Keratinocyte (primary cell): Measurements from ENCODE around the gene SSNA1. TPM values are rescaled to one million over a fixed set of nuclear protein-coding genes. Genes with fewer than 3 reads are reported as not detected.

Source experiments
- DNase-seq: peaks from one replicate; pipeline ENCODE4 v3.0.0-alpha.2; 2011; ENCODE audit warnings: low read depth, missing footprints, low spot score
- FAIRE-seq: peaks from 2 replicates; lab custom pipeline; 2011; peaks lifted over from hg19 to GRCh38; lab: Jason Lieb, UNC
- H2AFZ ChIP-seq: 2 replicates; pipeline ENCODE4 v1.6.0; 2012; ENCODE audit warnings: low read length, control low read depth, inconsistent platforms; ENCODE audit not compliant: control insufficient read depth
- H3K27ac ChIP-seq: 2 replicates; pipeline ENCODE4 v1.5.1; 2011; ENCODE audit warnings: low read length; ENCODE audit not compliant: control insufficient read depth, insufficient read depth
- H3K27me3 ChIP-seq: 3 replicates; pipeline ENCODE4 v1.6.0; 2011; ENCODE audit warnings: low read length; ENCODE audit not compliant: control insufficient read depth, insufficient read depth; ENCODE audit errors: extremely low read depth
- H3K36me3 ChIP-seq, 2 experiments: 2 replicates in 1 of 2; 3 replicates in 1 of 2; pipeline ENCODE4 v1.5.1; 2011; ENCODE audit warnings: low read length in 2 of 2, mild to moderate bottlenecking in 1 of 2; ENCODE audit not compliant: control insufficient read depth in 2 of 2, insufficient read depth in 2 of 2; ENCODE audit errors: extremely low read depth in 1 of 2
- H3K4me1 ChIP-seq: 3 replicates; pipeline ENCODE4 v1.5.1; 2011; ENCODE audit warnings: low read length; ENCODE audit not compliant: control insufficient read depth, insufficient read depth; ENCODE audit errors: extremely low read depth
- H3K4me2 ChIP-seq: 3 replicates; pipeline ENCODE4 v1.6.0; 2011; ENCODE audit warnings: low read depth, low read length; ENCODE audit not compliant: control insufficient read depth, insufficient read depth; ENCODE audit errors: extremely low read depth
- H3K4me3 ChIP-seq, 3 experiments: fragments of 200-600 bp in 1 of 3; sonication (generic) in 1 of 3; 2 replicates in 2 of 3; 3 replicates in 1 of 3; pipeline ENCODE4 v1.5.1; 2011 to 2016; ENCODE audit warnings: low read length in 3 of 3, mild to moderate bottlenecking in 3 of 3, control low read depth in 2 of 3, inconsistent platforms in 1 of 3, low read depth in 1 of 3, mixed read lengths in 1 of 3, mixed run types in 1 of 3, moderate library complexity in 1 of 3; ENCODE audit not compliant: control insufficient read depth in 2 of 3, insufficient read depth in 2 of 3; ENCODE audit errors: extremely low read depth in 1 of 3
- H3K79me2 ChIP-seq: 2 replicates; pipeline ENCODE4 v1.6.0; 2012; ENCODE audit warnings: low read length; ENCODE audit not compliant: control insufficient read depth, insufficient read depth
- H3K9ac ChIP-seq: 3 replicates; pipeline ENCODE4 v1.6.0; 2011; ENCODE audit warnings: low read length; ENCODE audit not compliant: control insufficient read depth, insufficient read depth; ENCODE audit errors: extremely low read depth
- H3K9me1 ChIP-seq: 3 replicates; pipeline ENCODE4 v1.6.0; 2011; ENCODE audit warnings: low read length; ENCODE audit not compliant: control insufficient read depth, insufficient read depth; ENCODE audit errors: extremely low read depth
- H3K9me3 ChIP-seq: 2 replicates; pipeline ENCODE4 v1.5.1; 2012; ENCODE audit warnings: low read depth, low read length; ENCODE audit not compliant: control insufficient read depth
- H4K20me1 ChIP-seq: 3 replicates; pipeline ENCODE4 v1.6.0; 2011; ENCODE audit warnings: low read length; ENCODE audit not compliant: control insufficient read depth, insufficient read depth; ENCODE audit errors: extremely low read depth
- EZH2 ChIP-seq: IDR thresholded peaks from one replicate; pipeline ENCODE4 v1.6.1; 2012; ENCODE audit warnings: inconsistent platforms, mild to moderate bottlenecking, low read length, moderate library complexity
- dilution Hi-C: fragments of 300-500 bp; cut with MboI; formaldehyde crosslinking; loops from one replicate; pipeline ENCODE4 v1.7.0; 2020; ENCODE audit warnings: low sequenced_read_pairs; ENCODE audit not compliant: extremely low pct_ligation_motif_present
- polyA plus RNA-seq, 5 experiments: library from polyadenylated mRNA; depleted of rRNA in 3 of 5; stranded (reverse) in 3 of 5; stranded (forward) in 1 of 5; unstranded in 1 of 5; fragments of >200 nt; gene quantifications; 1 replicate in 1 of 5; 2 replicates in 3 of 5; 3 replicates in 1 of 5; pipeline versions ENCODE4 v1.2.1 to v1.2.3, GENCODE V29; 2011 to 2012; ENCODE audit warnings: missing spikeins in 2 of 5, low read depth in 1 of 5, low replicate concordance in 1 of 5
- TF ChIP-seq, protein P1 (sequence below), 3 experiments: IDR thresholded peaks in 1 of 3; conservative IDR thresholded peaks in 1 of 3; optimal IDR thresholded peaks in 1 of 3; 2 replicates in 2 of 3; 3 replicates in 1 of 3; pipeline versions ENCODE3 to v1.5.1; 2011; ENCODE audit warnings: low read length in 3 of 3, mild to moderate bottlenecking in 3 of 3, moderate library complexity in 2 of 3, control low read depth in 1 of 3, inconsistent platforms in 1 of 3; ENCODE audit not compliant: insufficient read depth in 2 of 3; ENCODE audit errors: extremely low read depth in 1 of 3

The SSNA1 gene
- polyA plus RNA-seq, 1 donor (not counting 4 experiments of a cell fraction or from before 2014, with no cell fraction given) = 45.3 TPM

DNA sequence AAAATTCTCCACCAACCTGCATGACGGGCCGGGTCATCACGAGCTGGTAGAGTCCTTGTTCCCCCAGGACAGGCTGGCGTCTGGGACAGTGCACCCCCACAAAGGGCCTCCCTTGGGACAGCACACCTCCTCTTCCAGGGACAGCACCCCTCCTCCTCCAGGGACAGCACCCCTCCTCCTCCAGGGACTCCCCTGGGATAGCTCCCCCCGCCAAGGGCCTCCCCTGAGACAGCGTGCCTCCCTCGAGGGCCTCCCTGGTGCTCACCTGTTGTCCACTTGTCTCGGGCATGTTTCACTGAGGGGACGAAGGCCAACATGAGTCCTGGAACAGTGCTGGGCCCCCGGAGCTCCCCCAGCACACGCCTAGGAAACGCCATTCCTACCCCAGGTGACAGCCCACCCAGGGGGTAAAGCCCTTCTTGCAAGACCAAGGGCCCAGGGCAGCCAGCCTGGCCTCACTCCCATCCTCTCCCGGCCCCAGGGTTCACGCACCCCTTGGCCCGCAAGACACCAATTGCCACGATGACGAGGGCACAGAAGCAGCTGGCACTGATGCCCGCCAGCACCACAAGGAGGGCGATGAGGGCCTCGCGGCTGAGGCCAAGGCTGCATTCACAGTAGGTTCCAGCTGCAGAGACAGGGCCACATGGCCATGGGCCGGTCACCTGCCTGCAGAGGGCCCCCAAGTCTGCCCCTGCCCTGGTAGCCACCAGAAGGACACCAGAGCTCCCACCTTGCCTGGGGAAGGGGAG is 17.2 kb upstream of the SSNA1 start:
- no peak overlapping the region for H3K4me2 ChIP-seq
- no peaks in the 10 kb centered on the region for H3K4me1 ChIP-seq
- dilution Hi-C loops = no loop called here
- no peak for TF ChIP-seq EZH2
- TF ChIP-seq, protein P1, sequence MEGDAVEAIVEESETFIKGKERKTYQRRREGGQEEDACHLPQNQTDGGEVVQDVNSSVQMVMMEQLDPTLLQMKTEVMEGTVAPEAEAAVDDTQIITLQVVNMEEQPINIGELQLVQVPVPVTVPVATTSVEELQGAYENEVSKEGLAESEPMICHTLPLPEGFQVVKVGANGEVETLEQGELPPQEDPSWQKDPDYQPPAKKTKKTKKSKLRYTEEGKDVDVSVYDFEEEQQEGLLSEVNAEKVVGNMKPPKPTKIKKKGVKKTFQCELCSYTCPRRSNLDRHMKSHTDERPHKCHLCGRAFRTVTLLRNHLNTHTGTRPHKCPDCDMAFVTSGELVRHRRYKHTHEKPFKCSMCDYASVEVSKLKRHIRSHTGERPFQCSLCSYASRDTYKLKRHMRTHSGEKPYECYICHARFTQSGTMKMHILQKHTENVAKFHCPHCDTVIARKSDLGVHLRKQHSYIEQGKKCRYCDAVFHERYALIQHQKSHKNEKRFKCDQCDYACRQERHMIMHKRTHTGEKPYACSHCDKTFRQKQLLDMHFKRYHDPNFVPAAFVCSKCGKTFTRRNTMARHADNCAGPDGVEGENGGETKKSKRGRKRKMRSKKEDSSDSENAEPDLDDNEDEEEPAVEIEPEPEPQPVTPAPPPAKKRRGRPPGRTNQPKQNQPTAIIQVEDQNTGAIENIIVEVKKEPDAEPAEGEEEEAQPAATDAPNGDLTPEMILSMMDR (optimal IDR thresholded peaks at IDR 0.05 in 1 of 3, IDR thresholded peaks at IDR 0.05 in 1 of 3, conservative IDR thresholded peaks at IDR 0.05 in 1 of 3; ENCODE audit: extremely low read depth in 1 of 3, insufficient read depth in 2 of 3, low read length in 3 of 3) = no peak
- H3K27ac ChIP-seq = no peak overlapping the region
- H3K36me3 ChIP-seq = no peaks in the 10 kb centered on the region
- H3K9me3 ChIP-seq = no peaks in the 10 kb centered on the region
- no peak overlapping the region for H2AFZ ChIP-seq
- no peak overlapping the region for H3K9ac ChIP-seq
- H3K79me2 ChIP-seq = no peaks in the 10 kb centered on the region
- H3K9me1 ChIP-seq = no peaks in the 10 kb centered on the region
- DNase-seq (no peak), FAIRE-seq (no peak)
- H3K4me3 ChIP-seq = no peak overlapping the region
- H3K27me3 ChIP-seq = peaks cover 89% of the 10 kb centered on the region
- H4K20me1 ChIP-seq = peaks cover 9% of the 10 kb centered on the region

DNA sequence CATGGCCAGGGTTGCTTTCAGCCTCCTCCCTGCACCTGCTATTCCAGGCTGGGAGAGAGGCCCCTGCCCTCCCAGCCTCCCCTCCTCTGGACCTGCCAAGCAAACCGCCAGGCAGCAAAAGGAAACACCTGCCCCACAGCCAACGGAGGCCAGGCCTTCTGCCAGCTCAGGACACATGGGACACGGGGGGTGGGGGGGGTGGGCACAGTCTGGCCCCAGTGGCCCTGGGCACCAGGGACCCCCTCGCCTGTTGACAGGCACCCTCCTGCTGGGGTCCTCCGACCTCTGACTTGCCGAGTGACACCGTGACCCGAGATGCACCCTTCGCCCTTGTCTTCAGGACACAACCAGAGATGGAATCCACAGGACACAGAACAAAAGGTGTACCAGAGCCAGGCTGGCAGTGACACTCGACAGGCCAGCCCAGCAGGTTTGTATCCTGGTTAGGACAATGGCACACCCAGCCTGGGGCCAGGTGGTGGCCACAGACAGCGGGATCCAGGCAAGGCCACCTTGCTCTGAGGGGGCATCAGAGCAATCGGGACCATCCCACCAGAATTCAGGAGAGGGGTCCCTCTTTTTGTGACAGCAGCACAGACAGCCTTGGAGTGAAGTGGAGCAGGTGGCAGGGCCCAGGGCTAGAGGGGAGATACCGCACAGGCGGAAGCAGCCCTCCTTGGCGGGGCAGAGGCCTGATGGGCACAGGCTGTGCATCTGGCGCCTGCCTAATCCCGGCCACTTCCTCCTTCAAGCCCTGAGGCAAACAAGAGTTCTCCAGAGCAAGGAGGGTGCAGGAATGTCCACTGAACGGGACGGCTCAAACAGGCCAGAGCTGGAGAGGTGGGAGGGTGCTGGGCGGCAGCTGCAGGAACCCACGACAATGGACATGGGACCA is 15.3 kb upstream of the SSNA1 start:
- Histone ChIP-seq H3K9me1 (no peaks in the 10 kb centered on the region), H3K4me3 (no peak overlapping the region), H3K36me3 (no peaks in the 10 kb centered on the region), H2AFZ (no peak overlapping the region), H3K4me2 (no peak overlapping the region), H3K9me3 (no peaks in the 10 kb centered on the region), H3K9ac (no peak overlapping the region), H3K4me1 (no peaks in the 10 kb centered on the region), H3K27ac (no peak overlapping the region), H4K20me1 (peaks cover 14% of the 10 kb centered on the region), H3K79me2 (no peaks in the 10 kb centered on the region), H3K27me3 (peaks cover 71% of the 10 kb centered on the region)
- no peak for DNase-seq
- no peak for FAIRE-seq
- dilution Hi-C loops = no loop called here
- TF ChIP-seq, protein P1 (optimal IDR thresholded peaks at IDR 0.05 in 1 of 3, IDR thresholded peaks at IDR 0.05 in 1 of 3, conservative IDR thresholded peaks at IDR 0.05 in 1 of 3; ENCODE audit: extremely low read depth in 1 of 3, insufficient read depth in 2 of 3, low read length in 3 of 3) = no peak
- no peak for TF ChIP-seq EZH2
